Gastroesophageal sphincter (tissue), 3 donors: Measurements from ENCODE around the gene METTL4.

Experiments used
- POLR2A ChIP-seq, 2 donors: fragments of 450-650 bp; IDR thresholded peaks; one replicate each; pipeline ENCODE4 v1.6.1; 2017; ENCODE audit warnings: antibody characterized with exemption in 2 of 2, mild to moderate bottlenecking in 2 of 2, moderate library complexity in 1 of 2
- TF ChIP-seq, protein P1 (sequence below), 4 experiments: fragments of 200-600 bp in 2 of 4; fragments of 450-650 bp in 2 of 4; sonication (generic) in 1 of 4; IDR thresholded peaks; one replicate each; pipeline ENCODE4 v1.5.1; 2017 to 2019; ENCODE audit warnings: antibody characterized with exemption in 4 of 4, mild to moderate bottlenecking in 2 of 4, moderate library complexity in 2 of 4

DNA sequence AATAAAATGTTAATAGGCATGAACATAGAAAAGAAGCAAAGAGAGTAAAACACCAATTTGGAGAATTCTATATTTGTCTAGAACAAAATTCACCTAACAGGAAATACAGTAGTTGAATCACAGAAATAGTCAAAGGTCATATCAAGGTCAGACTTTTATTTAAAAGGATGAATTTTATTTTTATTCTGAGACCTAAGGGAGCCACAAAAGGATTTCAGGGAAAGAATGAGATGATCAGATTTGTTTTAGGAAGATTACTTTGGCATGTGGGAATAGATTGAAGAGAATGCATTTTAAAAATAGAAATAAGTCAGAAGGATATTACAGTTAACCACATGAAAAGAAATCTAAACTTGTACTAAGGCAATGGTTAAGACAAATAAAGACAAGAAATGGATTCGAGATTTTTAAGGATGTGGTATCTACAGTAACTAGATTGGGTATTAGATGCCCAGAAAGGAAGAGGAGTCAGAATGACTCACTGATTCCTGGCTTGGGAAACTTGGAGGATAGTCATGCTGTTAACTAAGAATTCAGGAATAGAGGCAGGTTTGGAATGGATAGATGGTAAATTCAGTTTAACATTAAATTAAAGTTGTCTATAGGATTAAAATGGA, 56.0 kb downstream of the METTL4 start:
- TF ChIP-seq, protein P1, sequence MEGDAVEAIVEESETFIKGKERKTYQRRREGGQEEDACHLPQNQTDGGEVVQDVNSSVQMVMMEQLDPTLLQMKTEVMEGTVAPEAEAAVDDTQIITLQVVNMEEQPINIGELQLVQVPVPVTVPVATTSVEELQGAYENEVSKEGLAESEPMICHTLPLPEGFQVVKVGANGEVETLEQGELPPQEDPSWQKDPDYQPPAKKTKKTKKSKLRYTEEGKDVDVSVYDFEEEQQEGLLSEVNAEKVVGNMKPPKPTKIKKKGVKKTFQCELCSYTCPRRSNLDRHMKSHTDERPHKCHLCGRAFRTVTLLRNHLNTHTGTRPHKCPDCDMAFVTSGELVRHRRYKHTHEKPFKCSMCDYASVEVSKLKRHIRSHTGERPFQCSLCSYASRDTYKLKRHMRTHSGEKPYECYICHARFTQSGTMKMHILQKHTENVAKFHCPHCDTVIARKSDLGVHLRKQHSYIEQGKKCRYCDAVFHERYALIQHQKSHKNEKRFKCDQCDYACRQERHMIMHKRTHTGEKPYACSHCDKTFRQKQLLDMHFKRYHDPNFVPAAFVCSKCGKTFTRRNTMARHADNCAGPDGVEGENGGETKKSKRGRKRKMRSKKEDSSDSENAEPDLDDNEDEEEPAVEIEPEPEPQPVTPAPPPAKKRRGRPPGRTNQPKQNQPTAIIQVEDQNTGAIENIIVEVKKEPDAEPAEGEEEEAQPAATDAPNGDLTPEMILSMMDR (IDR thresholded peaks at IDR 0.05) = no peak
- no peak for TF ChIP-seq POLR2A (IDR thresholded peaks at IDR 0.05)
